CD4-positive, alpha-beta T cell treated with Interleukin-17A for 4 hours (primary cell): ENCODE data around the gene MAD1L1.
A peak's percentile ranks its signal among the peaks of the same experiment; 100 is the strongest.

ENCODE experiments used
- DNase-seq: peaks from one replicate; pipeline ENCODE4 v3.0.0-alpha.2; 2020; ENCODE audit warnings: mixed read lengths

MAD1L1 gene

GRCh38 chr7:2131800-2132199, 100.9 kb downstream of the MAD1L1 start:
- no peak for DNase-seq

GRCh38 chr7:2131341-2131740, 101.4 kb downstream of the MAD1L1 start:
- no peak for DNase-seq

- no peak for DNase-seq
Measured at GRCh38 chr7:2130096-2130375, 102.7 kb downstream of the MAD1L1 start.

- no peak for DNase-seq
Measured at GRCh38 chr7:2129323-2130095, 103.2 kb downstream of the MAD1L1 start.

- no peak for DNase-seq
Measured at GRCh38 chr7:2128601-2129322, 104.0 kb downstream of the MAD1L1 start.

- no peak for DNase-seq
Measured at GRCh38 chr7:2126621-2127020, 106.1 kb downstream of the MAD1L1 start.

- DNase-seq: no peak
Measured at GRCh38 chr7:2125931-2126330, 106.8 kb downstream of the MAD1L1 start.

GRCh38 chr7:2124604-2125345, 108.0 kb downstream of the MAD1L1 start:
- no peak for DNase-seq

GRCh38 chr7:2123916-2124315, 108.8 kb downstream of the MAD1L1 start:
- DNase-seq: no peak

- DNase-seq: no peak
Measured at GRCh38 chr7:2123360-2123759, 109.4 kb downstream of the MAD1L1 start.

- DNase-seq: no peak
Measured at GRCh38 chr7:2122651-2123050, 110.1 kb downstream of the MAD1L1 start.

- DNase-seq: no peak
Measured at GRCh38 chr7:2120841-2121830, 111.6 kb downstream of the MAD1L1 start.

- peak; percentile 62 for DNase-seq
Measured at GRCh38 chr7:2120251-2120660, 112.5 kb downstream of the MAD1L1 start.

- no peak for DNase-seq
Measured at GRCh38 chr7:2118630-2119190, 114.0 kb downstream of the MAD1L1 start.

- DNase-seq: no peak
Measured at GRCh38 chr7:2118056-2118455, 114.7 kb downstream of the MAD1L1 start.

- no peak for DNase-seq
Measured at GRCh38 chr7:2117646-2118045, 115.1 kb downstream of the MAD1L1 start.

GRCh38 chr7:2116989-2117591, 115.7 kb downstream of the MAD1L1 start:
- DNase-seq: no peak

- no peak for DNase-seq
Measured at GRCh38 chr7:2116448-2116810, 116.3 kb downstream of the MAD1L1 start.

GRCh38 chr7:2115760-2116447, 116.8 kb downstream of the MAD1L1 start:
- no peak for DNase-seq

- DNase-seq: no peak
Measured at GRCh38 chr7:2114926-2115759, 117.6 kb downstream of the MAD1L1 start.
